LNCaP clone FGC (cell line): ENCODE measurements around the gene CACNA1D.
A peak's percentile ranks its signal among the peaks of the same experiment; 100 is the strongest.

Experiments
- DNase-seq: peaks from one replicate; pipeline ENCODE4 v3.0.0-alpha.2; 2011; ENCODE audit warnings: low read depth
- H3K4me3 ChIP-seq: 2 replicates; pipeline ENCODE4 v1.5.1; 2011; ENCODE audit warnings: mild to moderate bottlenecking, low read depth, low read length, control low read depth
- TF ChIP-seq, protein P1 (sequence below): IDR thresholded peaks from 2 replicates; pipeline ENCODE4 v1.5.1; 2012; ENCODE audit warnings: mild to moderate bottlenecking; ENCODE audit not compliant: control insufficient read depth, insufficient read depth; ENCODE audit errors: extremely low read depth

CACNA1D gene

DNA sequence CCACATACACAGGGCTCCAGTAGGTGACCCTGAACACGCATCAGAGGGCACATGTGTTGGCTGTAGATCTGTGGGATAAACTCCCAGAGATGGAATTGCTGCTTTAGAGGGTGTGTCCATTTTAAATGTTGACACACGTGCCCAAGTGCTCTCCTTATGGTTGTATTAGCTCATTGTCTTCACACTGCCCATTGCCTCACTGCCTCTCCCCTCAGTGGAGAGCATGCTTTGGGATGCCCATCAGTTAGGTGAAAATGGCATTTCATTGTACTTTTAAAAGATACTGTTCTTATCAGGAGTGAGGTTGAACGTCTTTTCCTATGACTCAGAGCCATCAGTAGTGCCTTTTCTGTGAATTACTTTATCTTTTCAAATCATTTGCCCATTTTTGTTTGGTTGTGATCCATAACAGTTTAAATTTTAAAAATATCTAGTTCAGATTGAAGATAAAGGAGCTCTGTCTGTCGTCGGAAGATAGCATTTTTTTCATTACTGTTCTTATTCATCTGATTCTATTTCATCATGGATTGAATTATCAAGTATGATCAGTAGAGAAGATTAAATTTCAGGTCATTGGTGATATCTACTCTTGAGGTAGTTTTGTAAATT is 231.1 kb downstream of the CACNA1D start:
- no peak for DNase-seq
- TF ChIP-seq, protein P1, sequence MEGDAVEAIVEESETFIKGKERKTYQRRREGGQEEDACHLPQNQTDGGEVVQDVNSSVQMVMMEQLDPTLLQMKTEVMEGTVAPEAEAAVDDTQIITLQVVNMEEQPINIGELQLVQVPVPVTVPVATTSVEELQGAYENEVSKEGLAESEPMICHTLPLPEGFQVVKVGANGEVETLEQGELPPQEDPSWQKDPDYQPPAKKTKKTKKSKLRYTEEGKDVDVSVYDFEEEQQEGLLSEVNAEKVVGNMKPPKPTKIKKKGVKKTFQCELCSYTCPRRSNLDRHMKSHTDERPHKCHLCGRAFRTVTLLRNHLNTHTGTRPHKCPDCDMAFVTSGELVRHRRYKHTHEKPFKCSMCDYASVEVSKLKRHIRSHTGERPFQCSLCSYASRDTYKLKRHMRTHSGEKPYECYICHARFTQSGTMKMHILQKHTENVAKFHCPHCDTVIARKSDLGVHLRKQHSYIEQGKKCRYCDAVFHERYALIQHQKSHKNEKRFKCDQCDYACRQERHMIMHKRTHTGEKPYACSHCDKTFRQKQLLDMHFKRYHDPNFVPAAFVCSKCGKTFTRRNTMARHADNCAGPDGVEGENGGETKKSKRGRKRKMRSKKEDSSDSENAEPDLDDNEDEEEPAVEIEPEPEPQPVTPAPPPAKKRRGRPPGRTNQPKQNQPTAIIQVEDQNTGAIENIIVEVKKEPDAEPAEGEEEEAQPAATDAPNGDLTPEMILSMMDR: no peak
- H3K4me3 ChIP-seq: no peak overlapping the region

DNA sequence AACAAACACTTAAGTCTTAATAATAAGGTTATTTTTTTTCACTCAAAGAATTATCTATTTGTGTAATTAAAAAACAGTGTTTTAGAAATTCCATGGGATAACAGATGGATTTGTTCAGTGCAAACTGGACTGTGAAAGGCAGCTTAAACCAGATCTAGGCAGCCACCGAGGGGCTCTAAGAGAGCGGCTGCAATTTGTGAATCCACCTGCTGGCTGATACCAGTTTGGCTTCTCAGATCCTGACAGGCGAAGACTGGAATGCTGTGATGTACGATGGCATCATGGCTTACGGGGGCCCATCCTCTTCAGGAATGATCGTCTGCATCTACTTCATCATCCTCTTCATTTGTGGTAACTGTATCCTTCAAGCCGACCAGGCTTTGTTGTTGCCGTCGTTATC is 232.2 kb downstream of the CACNA1D start:
- H3K4me3 ChIP-seq: no peak overlapping the region
- no peak for DNase-seq
- TF ChIP-seq, protein P1: no peak

DNA sequence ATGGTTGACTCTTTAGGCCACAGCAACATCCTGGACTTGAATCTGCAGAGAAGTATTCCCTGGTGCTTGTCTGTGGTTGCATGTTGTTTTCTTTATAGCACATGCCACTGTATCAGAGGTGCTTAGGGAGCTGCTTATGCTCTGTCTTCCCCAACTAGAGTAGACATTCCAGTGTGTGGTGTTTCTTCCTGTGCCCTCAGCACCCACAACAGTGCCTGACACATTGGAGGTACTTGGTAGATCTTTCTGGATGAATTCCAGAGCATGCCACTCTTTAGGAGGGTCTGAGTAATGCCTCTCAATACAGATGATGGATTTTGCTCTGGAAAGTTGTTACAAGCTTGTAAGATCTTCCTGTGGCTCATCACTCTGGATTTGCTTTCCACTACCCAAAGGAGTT is 234.2 kb downstream of the CACNA1D start:
- H3K4me3 ChIP-seq: no peak overlapping the region
- TF ChIP-seq, protein P1: no peak
- DNase-seq: no peak

DNA sequence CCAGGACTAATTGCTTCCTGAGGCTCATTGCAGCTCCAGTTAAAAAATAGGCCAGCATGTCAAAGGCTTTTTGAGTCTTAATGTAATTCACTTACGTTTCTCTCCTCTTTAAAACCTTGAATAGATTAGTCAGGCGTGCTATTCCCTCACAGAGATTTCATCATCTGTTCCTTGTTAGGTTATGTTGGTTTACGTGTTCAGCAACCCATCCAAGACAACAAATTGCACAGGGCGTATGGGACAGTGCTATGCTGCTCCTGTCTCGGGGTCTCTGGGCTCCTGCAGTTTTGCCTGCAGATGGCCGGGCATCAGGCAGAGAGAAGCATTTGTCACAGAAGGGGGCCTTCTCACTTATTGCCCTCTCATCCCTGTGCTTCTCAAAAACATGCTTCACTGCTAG is 234.7 kb downstream of the CACNA1D start:
- no peak overlapping the region for H3K4me3 ChIP-seq
- DNase-seq: no peak
- TF ChIP-seq, protein P1: no peak

DNA sequence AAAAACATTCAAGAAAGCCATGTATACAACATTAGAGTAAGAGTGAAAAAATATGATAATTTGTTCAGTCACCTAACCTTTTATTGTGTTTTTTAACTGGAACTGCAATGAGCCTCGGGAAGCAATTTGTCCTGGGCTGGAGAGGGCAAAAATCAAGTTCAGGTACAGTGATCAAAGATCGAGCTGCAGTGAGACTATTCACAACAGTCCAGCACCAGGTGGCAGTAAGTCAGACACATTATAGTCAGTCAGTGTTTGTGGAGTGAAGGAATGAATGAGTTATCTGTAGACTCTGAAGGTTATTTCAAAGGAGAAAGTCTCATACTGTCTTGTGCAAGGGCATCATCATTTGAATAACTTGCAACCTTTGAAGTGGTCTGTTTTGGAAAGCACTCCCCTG is 235.2 kb downstream of the CACNA1D start:
- no peak overlapping the region for H3K4me3 ChIP-seq
- no peak for DNase-seq
- TF ChIP-seq, protein P1: peak; percentile 34; the same call in 1 of the 2 replicates

DNA sequence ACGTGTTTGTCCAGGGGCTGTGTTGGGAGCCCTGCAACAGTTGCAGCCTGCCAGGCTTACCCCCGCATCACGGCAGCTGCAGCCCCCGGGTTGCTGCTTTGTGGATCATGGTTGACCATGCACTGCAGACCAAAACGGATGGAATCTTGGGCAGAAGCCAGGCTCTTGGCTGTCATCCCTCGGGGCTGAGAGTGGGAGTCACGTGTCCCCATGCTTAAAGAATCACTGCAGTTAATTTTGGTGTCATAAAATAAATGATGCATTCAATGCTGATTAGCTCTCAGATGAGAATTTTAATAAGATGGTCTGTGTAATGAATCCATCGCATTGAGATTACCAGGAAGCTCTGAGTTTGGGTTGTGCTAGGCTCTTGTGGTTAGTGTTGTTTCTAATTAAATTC is 236.2 kb downstream of the CACNA1D start:
- DNase-seq: no peak
- H3K4me3 ChIP-seq: no peak overlapping the region
- TF ChIP-seq, protein P1: no peak

DNA sequence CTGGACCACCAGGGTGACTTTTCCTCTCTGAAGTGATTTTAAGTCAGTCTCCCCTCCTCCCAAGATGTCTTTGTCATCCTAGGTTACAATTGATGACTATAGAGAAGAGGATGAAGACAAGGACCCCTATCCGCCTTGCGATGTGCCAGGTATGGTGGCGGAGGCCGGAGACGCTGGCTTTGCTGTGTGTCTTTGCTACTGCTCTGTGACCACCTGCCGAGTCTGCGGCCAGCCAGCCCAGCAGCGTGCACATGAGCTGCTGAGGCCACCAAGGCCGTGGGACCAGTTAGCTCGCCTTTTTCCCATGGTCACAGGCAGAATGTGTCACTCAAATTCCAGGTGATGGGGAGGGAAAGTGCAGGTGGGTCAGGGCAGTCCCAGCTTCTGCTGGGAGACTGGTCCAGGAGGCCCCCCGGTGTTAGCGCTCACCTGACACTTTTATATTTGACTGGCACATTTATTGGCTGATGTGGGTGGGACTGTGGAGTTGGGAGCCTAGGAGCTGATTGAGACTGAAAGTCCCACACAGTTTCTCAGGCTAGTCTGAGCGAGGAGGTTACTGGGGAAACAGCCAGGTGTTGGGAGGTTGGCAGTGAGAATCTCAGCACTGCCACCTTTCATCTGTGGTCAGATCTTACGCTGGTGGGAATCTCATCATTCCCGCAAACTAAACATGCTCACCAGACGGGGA is 237.7 kb downstream of the CACNA1D start:
- no peak overlapping the region for H3K4me3 ChIP-seq
- TF ChIP-seq, protein P1: no peak
- DNase-seq: no peak
